ENCODE data around the gene MSI2. TPM values are rescaled to one million over a fixed set of nuclear protein-coding genes. Genes with fewer than 3 reads are reported as not detected.

MSI2 gene
- total RNA-seq, 1 donor from 2014 or later = 24.2 TPM

DNA sequence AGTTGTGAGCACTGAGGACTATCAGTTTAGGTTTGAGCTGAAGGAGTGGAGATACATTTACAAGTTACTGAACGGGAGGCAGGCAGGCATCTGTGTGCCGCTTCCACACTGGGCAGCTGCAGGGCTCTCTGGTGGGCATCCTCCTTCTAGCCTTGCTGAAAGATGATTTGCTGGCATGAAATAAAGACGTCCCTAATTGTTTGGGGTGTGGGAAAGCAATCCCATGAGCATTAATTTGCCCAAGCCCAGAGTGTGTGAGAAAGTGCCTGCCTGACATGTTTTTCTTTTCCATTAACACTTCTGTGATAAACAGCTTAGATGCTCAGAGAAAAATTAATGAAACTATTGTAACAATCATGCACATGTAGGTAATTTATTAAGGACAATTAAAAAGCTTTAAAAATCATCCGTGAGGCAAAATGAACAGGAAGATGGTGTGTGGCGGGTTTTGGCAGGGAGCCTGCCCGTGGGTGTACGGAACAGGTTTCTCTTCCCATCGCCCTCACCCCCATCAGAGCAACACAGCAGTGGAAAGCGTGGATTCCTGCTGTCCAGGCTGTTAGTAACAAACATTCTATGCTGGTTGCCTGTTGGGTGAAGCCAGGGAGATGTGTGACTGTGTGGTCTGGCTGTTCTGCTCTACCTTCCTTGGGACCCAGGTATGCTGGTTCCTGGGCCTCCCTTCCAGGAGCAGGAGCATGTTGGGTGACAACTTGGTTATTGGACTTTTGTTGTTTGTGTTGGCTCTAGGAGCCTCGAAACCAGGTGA is 191.9 kb downstream of the MSI2 start:
- ATAC-seq (no peak), DNase-seq (ENCODE audit: low spot score) (no peak)

- DNase-seq (ENCODE audit: low spot score) (no peak), ATAC-seq (no peak)
Measured at GRCh38 chr17:57448759-57449283, 192.5 kb downstream of the MSI2 start.

DNA sequence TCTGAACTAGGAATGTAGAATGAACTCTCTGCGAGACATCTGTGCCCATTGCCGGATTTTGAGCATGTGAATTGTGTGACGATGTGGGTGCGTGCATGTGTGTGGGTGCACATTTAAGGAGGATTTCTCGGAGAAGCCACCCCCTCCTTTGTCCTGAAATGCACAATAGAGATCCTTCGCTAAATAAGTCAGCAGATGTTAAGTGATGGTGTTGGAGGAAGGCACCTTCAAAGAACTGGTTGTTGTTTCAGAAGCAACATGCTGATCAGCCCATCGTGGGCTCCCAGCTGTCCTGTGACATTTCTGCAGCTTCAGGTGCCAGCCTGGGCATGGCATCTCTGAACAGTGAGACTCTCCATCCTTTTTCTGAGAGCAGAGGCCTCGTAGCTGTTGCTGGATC is 194.9 kb downstream of the MSI2 start:
- ATAC-seq = no peak
- no peak for DNase-seq (ENCODE audit: low spot score)

GRCh38 chr17:57451643-57452042 is 195.3 kb downstream of the MSI2 start:
- no peak for ATAC-seq
- DNase-seq (ENCODE audit: low spot score) = no peak

GRCh38 chr17:57453841-57454425 is 197.6 kb downstream of the MSI2 start:
- no peak for ATAC-seq
- no peak for DNase-seq (ENCODE audit: low spot score)

- no peak for ATAC-seq
- DNase-seq (ENCODE audit: low spot score) = no peak
Measured at GRCh38 chr17:57454729-57455062, 198.4 kb downstream of the MSI2 start.

DNA sequence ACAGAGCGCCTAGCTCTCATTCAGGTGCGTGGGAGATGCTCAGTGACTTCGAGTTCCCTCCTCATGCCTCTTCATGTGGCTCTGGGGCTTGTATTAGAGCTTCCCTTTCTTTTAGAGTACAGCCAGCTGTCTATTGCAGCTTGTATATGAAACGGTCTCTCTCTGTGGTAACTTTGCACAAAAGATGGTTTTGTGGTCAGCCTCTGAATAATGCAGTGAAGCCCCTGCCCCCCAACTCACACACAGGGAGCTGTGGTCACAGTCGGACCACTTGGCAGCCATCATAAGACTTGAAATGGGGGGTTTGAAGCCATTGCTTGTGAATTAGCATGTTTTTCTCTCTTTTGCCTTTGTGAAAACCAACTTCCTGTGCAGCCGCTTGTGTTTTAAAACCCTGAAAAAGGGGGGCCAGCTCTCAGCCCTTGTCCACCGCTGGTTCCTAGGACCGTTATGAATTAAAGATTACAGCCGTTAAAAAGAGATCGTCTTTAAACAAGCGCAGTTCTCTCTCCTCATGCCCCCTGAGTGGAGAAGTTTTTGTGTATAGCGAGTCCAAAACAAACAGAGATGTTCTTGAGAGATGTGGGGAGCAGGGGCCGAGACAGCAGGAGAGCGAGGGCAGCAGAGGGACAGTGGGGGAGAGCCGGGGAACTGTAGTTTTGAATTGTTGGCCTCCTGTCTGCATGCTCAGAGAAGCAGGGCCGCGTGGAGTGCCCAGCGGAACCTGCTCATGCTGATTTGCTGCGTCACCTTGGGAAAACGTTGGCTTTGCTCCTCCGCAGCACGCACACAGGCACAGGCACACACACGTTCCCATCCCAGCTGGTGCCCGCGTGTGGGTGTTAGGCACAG is 199.0 kb downstream of the MSI2 start:
- ATAC-seq (no peak), DNase-seq (ENCODE audit: low spot score) (no peak)

- no peak for ATAC-seq
- no peak for DNase-seq (ENCODE audit: low spot score)
Measured at GRCh38 chr17:57456622-57457021, 200.3 kb downstream of the MSI2 start.

DNA sequence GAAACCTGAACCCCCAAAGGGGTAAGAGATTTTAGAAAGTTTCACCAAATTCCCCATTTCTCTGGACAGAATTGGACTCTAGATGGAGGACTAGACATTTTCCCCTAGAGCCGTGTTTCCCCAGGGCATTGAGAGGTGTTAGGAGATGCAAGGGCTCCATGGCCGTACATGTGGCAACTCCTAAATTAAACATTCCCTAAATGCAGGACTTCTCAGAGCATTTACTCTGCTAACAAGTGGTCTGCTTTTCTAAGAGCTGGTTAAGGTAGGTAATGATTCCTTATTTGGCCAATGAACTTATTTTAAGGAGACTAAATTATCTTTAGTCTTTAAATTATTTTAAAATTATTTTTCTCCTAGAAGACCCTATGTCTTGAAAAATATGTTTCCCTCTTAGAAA is 200.9 kb downstream of the MSI2 start:
- DNase-seq (ENCODE audit: low spot score) (no peak), ATAC-seq (no peak)

- DNase-seq (ENCODE audit: low spot score) (no peak), ATAC-seq (no peak)
Measured at GRCh38 chr17:57458718-57459285, 202.5 kb downstream of the MSI2 start.

DNA sequence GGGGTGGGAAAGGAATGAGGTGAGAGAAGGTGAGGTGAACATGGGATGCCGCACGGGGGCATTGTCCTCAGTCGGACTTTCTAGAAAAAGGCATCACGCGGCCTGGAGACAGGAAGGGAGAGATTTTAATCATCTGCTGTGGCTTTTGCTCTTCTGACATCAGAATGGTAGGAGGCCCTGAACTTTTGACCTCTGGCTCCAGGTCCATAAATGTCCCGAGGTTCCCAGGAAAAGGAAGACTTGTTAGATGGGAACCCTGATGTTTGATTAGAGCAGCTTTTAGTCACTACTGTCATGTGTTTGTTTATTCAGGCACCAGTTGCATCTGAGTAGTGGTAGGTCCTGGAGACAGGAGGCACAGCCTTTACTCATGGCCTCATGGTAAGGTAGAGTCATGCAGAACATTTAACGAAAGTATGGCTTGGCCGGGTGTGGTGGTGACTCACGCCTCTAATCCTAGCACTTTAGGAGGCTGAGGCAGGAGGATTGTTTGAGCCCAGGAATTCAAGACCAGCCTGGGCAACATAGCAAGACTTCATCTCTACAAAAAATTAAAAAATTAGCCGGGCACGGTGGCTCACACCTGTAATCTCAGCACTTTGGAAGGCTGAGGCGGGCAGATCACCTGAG is 203.1 kb downstream of the MSI2 start:
- DNase-seq (ENCODE audit: low spot score) (no peak), ATAC-seq (no peak)

DNA sequence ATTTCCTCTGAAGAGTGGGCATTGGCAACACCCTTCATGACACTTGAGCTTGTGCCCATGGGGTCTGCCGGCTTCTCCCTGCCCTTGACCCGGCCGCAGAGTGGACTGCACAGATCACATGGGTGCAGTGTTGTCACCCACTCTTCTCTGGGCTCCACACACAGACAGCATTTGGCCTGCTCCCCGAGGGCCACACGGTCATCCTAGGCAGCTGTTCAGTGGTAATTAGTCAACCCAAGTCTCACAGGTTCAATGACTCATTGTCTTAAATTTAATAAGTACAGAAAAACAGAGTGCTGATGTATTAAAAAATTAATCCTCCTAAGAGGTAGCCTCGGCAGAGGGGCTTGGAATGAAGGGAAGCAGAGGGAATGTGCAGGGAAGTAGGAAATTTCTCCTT is 204.8 kb downstream of the MSI2 start:
- ATAC-seq (no peak), DNase-seq (ENCODE audit: low spot score) (no peak)

DNA sequence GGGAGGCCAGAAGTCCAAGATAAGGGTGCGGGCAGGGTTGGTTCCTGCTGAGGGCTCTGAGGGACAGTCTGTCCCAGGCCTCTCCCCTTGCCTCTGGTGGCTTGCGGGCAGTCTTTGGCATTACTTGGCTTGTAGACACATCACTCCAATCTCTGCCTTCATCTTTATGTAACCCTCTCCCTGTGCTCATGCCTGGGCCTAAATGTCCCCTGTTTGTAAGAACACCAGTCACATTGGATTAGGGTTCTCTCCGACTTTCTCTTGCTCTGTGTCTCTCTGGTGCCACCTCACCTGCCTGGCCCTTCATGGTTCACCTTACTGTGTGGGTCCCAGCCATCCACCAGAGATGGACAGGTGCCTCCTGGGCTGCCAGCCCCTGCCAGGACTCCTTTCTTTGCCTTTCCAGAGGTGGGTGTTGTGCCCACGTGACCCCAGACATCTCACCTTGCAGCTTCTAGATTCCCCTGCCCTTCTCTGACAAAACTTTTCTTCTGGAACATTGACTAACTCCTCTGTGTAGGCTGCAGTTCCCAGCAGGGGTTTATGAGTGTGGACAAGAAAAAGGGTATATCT is 205.8 kb downstream of the MSI2 start:
- ATAC-seq (no peak), DNase-seq (ENCODE audit: low spot score) (no peak)

GRCh38 chr17:57463103-57463885 is 207.0 kb downstream of the MSI2 start:
- DNase-seq (ENCODE audit: low spot score) = no peak
- ATAC-seq = no peak

GRCh38 chr17:57464191-57464864 is 208.0 kb downstream of the MSI2 start:
- ATAC-seq = no peak
- DNase-seq (ENCODE audit: low spot score) = no peak

DNA sequence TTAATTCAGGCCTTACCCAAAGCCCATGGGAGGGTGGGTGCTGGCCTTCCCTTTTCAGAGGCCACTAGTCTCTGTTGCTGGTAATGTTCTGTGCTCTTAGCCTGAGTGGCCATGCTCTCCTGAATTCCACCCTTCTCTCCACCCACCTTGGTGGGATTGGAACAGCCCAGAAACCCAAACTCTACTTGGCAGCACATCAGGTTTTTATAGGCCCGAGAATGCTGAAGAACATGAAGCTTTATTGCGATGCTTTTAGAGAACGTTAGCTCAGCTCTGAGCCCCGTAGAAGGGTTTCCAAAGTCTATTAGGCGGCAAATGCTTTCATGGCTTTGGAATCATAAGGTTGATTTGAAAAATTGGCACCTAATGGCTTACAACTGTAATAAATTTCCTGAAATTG is 209.3 kb downstream of the MSI2 start:
- ATAC-seq (no peak), DNase-seq (ENCODE audit: low spot score) (no peak)

DNA sequence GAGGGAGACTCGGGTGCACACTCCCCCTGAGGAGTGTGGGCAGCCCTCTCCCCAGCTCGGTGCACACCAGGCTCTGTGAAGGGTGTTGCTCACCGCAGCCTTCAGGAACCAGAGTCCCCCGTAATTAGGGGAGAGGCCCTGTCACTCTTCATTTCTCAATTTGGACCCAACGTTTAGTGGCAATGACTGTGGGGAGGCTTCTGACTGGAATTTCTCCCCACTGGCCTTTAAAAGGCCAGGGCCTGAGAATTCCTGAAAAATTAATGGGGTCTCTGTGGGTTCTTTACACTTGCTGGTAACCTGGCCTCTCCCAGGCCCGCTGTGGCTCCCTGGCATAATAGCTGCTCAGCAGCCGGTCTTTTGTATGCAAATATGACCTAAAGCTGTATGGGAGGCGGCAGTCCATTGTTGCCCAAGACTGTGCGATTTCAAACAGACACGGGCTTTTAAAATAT is 209.7 kb downstream of the MSI2 start:
- ATAC-seq (no peak), DNase-seq (ENCODE audit: low spot score) (no peak)

DNA sequence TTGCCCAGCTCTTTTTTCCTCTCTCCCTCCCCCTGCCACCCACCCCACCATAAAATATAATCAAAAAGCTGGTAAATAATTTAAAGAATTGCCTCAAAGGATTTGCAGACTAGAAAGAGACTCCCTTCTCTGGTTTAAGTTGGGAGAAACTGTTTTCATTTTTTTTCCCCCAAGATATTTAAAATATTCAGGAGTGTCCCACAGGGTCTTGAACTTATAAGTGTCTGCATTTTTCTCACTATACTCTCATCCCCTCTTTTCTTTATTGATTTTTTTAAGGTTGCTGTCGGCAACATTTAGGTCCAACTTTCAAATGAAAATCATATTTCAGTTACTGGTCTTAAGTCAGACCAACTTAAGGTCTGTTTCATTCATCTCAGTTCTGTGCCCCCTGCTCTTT is 210.2 kb downstream of the MSI2 start:
- ATAC-seq = no peak
- DNase-seq (ENCODE audit: low spot score) = no peak

DNA sequence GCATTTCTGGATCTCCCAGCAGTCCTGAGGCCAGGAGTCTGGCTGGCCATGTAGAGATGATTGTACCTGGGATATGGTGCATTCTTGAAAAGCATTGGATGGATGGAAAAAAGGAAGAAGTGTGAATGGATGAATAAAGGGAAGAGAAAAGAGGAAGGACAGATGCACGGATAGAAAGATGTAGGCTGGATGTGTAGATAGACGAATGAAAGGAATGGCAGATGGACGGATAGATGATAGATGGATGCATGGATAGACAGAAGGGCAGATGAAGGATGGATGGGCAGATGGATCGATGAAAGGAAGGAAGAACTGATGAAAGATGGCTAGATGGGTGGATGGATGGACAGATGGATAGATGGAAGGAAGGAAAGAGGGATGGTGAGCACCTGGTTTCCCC is 210.9 kb downstream of the MSI2 start:
- ATAC-seq (no peak), DNase-seq (ENCODE audit: low spot score) (no peak)
